OCI-LY1 (cell line): ENCODE results near the gene BCAN.

ENCODE experiments used
- EZH2 ChIP-seq: fragments of 200-600 bp; sonication (generic), shearing (Covaris generic); IDR thresholded peaks from 2 replicates; pipeline ENCODE4 v1.8.0; 2017; ENCODE audit warnings: borderline replicate concordance, mixed run types, mild to moderate bottlenecking, antibody characterized with exemption, low read length, moderate library complexity, mixed read lengths
- TF ChIP-seq, protein P1 (sequence below): fragments of 200-600 bp; sonication (generic), shearing (Covaris generic); IDR thresholded peaks from 2 replicates; pipeline ENCODE4 v1.5.1; 2017; ENCODE audit warnings: mild to moderate bottlenecking, antibody characterized with exemption, low read length, moderate library complexity, mixed read lengths

DNA sequence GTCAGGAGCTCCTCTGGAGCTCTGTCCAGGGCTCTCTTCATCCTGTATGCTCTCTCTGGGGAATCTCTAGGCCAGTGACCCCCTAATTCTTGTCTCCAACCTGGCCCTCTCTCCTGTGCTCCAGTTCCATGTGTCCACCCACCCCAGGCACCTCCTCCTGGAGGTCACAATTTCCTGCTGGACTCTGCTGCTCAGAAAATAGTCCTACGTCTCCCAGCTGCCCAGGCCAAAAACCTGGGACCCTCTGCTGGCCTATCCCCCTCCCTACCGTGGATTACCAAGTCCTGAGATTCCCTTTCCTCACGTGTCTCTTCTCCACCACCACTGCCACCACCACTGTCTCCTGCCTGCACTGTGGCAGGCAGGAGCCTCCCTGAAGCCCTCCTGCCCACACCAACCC is 23.6 kb downstream of the BCAN start:
- TF ChIP-seq, protein P1, sequence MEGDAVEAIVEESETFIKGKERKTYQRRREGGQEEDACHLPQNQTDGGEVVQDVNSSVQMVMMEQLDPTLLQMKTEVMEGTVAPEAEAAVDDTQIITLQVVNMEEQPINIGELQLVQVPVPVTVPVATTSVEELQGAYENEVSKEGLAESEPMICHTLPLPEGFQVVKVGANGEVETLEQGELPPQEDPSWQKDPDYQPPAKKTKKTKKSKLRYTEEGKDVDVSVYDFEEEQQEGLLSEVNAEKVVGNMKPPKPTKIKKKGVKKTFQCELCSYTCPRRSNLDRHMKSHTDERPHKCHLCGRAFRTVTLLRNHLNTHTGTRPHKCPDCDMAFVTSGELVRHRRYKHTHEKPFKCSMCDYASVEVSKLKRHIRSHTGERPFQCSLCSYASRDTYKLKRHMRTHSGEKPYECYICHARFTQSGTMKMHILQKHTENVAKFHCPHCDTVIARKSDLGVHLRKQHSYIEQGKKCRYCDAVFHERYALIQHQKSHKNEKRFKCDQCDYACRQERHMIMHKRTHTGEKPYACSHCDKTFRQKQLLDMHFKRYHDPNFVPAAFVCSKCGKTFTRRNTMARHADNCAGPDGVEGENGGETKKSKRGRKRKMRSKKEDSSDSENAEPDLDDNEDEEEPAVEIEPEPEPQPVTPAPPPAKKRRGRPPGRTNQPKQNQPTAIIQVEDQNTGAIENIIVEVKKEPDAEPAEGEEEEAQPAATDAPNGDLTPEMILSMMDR, result no peak
- no peak for TF ChIP-seq EZH2
